SH-SY5Y (cell line): ENCODE results near the gene MEF2D.

Experiments used
- GATA2 ChIP-seq: IDR thresholded peaks from 2 replicates; pipeline ENCODE4 v1.6.1; 2011; ENCODE audit warnings: mild to moderate bottlenecking, low read depth, low read length
- GATA3 ChIP-seq: IDR thresholded peaks from 2 replicates; pipeline ENCODE4 v1.6.1; 2011; ENCODE audit warnings: low read depth, mild to moderate bottlenecking, low read length, moderate library complexity

MEF2D gene

DNA sequence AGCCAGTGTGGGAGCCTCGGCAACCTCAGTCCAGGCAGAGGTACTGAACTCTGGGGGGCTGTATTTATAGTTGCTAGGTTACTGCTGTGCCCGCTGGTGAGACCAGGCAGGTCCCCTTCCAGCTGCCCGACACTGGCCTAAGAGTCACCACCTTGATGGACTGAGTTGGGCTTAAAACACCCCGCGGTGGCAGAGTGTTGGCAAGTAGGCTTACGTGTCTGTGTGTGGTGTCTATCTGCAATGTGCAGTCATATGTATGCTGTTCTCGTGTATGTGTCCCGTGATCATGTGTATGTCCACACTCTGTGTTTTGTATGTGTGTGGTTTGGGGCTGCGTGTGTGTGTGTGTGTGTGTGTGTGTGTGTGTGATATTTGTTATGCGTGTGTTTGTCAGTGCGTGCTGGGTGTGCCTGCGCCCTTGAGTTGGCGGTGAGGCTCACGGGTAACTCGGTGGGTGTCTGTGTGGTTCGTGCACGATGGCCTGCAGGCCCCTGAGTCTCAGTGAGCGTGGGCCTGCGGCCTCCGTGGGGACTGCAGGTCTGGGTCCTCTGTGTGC lies 65.5 kb downstream of the MEF2D start:
- TF ChIP-seq GATA2: no peak
- TF ChIP-seq GATA3: no peak

DNA sequence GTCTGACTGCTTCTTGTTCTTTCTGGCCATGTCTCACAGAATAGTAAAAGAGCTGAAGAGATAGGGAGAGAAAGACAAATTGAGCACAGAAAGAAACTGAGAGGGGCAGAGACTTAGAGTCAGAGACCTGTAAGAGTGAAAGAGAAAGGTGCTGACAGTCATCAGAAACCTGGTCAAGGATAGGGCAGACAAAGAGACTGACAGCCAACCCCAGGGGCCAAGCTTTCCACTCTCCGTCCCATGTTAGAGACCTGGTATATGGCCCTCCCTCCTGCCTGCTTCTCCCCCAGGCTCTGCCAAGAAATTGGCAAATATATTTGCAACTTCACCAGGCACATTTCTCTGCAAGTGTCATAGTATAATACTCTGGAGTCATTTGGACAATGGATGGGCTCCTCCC lies 67.0 kb downstream of the MEF2D start:
- TF ChIP-seq GATA2: no peak
- TF ChIP-seq GATA3: no peak

DNA sequence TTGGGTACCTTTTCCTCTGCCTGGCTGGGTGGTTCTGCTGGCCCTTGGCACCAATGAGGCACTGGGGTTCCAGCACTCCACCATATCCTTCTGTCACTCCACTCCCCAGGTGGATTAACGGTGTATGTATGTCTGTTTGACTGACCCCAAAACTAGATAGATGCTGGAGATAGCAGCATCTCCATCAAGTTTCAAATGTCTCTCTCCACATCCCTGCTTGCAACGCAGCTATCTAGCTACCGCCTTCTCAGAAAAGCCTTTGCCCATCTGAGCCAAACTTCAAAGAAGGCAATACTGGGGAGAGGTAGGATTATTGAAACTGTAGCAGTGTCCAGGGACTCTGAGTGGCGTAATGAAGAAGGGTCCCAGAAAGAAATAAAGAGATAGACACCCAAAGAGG lies 67.5 kb downstream of the MEF2D start:
- TF ChIP-seq GATA3: no peak
- TF ChIP-seq GATA2: no peak

DNA sequence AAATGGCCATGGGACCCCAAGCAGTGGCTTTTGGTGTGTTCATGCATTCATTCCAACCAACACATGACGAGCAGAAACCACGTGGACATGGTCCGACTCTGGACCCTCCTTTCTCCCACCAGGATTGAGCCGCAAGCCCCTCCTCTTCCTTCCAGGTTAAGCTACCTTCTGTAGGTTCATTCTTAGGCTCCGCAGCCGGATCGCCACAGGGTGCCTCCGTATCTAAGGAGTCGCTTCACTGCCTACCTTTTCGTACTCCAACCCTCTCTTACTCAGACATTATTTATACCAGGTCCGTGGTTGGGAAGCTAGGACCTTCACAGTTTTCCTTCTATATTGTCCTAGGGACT lies 67.9 kb downstream of the MEF2D start:
- TF ChIP-seq GATA2: no peak
- no peak for TF ChIP-seq GATA3

DNA sequence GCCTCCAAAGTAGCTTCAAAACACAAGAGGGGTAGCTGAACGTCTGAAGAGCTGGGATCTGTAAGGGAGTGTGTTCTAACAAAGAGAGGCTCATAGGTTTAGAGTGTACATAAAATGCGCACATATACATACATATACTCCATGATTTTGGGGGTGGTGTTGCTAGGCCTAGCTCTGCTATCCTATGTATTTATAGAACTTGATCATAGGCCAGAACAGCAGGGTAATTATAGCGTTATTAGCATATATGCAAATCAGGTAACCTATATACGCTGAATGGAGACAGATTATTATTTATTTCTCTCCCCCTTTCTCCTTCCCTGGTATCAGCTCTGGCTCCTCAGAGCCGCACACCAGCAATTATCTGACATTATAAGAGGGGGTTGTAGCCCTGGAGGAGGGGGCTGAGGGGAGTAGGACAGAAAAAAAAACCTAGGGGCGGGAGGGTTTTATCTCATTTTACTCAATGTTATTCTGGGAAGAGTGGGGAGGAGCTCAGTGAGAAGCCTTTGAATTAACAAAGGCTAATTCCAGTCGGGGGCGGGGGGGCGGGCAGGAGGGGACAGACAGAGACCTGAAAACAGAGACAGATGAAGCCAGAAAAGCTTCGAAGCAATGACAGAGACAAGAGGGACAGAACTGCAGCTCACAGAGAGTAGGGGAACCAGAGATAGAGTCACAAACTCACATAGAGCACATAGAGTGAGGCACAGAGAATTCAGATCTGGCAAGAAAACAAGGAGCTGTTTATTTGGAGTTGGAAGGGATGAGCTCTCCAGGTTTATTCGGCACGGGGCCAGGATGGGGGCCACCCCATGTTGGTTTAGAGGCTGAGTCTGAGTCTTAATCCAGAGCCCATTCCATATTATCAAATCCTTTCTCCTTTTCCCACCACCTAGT lies 68.6 kb downstream of the MEF2D start:
- no peak for TF ChIP-seq GATA2
- no peak for TF ChIP-seq GATA3

DNA sequence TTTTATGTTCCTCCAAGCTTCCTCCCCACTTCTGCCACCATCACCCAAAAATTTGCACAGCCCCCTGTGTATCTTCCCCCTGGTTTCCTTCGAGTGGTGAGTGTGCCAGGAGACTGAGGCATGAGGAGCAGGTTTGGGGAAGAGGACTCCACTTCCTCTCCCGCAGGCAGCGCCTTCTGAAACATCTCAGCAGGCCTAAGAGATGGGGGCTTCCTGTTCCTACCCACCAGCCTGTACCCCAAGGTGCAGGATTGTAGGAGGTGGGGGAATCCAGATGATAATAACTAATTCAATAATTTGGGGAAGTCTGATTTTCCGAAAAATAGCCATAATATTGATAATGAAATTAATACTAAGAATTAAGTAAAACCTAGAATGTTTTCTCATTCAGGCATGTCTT lies 69.2 kb downstream of the MEF2D start:
- TF ChIP-seq GATA2 (no peak), GATA3 (no peak)

DNA sequence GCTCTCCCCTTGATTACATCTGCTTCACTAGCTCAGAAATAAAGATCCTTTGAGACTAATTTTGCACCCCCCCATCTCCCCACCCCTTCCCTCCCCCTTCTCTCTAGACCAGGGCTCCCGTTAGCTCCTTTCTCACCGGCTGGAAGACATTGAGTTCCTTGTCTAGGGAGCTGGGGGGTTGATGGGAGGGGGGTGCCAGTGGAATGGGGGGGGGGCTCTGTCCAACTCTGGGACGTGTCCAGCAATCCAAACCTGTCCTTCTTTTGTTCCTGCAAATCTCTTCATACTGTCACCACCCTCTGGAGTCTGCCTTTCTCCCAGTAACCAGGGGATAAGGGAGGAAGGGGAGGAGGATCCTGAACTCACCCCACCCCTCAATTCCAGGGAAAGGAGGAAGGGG lies 69.7 kb downstream of the MEF2D start:
- TF ChIP-seq GATA3 (no peak), GATA2 (no peak)

DNA sequence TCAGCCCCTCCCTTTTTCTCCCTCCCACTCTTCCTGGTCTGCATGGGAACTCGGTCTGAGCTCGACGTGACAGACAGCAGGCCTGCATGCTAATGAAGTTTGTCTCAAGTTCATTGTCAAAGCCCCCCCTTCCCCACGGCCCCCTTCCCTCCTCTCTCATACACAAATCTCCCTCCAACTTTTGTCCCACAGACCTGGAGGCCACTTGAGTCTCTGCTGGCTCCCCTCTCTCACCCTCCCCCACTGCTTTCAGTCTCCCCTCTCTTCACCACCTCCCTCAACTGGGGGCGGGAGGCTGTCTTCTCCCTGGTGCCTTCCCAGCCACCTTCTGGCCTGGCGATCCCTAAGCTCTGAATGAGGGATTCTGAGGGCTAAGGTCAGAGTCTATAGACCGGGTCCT lies 70.3 kb downstream of the MEF2D start:
- TF ChIP-seq GATA3 (no peak), GATA2 (no peak)

DNA sequence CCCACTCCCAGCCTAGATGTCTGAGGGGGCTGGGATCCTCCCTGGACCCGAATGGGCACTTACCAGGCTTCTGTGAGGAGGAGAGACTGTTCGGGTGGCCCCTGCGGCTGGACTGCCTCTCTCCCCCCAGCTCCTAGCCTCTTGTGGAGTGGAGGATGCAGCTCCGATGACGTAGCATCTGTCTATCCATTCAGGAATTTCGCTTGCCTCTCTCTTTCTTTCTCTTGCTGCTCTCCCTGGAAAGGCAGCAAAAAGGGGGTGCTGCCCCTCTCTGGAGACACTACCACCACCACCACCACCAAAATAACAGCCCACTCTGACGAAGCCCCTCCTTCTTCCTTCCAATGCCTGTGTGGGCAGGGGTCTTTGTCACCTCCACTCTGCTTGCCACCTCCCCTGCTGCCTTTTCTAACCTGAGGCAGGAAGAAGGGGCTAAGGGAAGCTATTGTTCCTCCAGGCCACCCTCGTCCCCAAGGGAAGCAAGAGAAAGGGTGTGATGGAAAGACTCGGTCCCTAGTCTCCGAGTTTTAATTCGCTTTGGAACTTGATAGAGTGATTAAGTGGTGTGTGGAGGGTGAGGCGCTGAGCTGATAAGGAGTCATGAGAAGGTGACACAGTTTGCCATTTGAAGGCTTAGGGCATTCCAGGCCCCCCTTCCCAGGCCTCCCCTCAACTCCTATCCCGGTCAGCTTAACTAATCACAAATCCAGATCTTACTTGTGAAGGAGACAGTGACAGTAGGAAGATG lies 71.1 kb downstream of the MEF2D start:
- TF ChIP-seq GATA2 (no peak), GATA3 (no peak)

DNA sequence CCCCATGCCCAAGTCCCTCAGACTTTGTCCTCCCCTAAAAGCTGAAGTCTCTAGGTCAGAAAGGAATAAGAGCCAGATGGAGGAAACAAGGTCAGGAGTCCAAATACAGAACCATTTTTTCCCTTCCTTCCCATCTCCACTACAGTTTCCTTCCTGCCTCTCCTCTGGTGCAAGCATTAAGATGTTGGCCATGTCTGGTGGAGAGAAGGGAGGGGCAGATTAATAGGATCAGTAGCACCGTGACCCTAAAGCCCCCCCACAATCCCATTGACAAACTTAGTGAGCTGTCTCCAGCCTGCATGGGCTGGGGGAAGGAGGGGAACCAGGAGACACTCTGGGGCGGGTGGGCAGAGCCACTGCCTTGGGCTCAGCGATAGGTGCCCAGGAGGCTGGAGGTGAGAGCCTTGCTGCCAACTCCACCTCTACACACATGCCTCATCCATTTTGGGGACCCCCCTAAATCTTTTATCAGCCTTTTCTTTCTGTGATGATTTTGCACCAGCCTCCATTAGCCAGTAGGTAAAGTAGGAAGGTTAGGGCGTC lies 71.8 kb downstream of the MEF2D start:
- TF ChIP-seq GATA3: no peak
- TF ChIP-seq GATA2: no peak

DNA sequence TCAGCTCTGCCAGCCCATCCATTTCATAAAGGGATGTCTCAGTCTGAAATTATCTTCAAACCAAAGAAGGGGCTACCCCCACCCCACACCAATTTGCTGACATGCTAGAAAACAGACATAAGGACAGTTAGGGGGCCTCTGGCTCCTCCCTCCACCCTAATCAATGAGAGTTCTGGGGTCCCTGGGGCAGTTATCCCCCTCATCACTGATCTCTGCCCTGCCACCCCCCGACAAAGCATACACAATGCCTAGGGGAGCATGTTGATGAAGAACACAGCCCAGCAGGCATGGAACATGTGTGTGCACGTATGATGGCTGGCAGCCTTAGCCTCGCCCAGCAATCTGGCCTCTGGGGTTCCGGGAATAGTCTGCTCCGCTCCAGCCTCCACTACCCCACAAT lies 72.6 kb downstream of the MEF2D start:
- TF ChIP-seq GATA2 (no peak), GATA3 (no peak)

DNA sequence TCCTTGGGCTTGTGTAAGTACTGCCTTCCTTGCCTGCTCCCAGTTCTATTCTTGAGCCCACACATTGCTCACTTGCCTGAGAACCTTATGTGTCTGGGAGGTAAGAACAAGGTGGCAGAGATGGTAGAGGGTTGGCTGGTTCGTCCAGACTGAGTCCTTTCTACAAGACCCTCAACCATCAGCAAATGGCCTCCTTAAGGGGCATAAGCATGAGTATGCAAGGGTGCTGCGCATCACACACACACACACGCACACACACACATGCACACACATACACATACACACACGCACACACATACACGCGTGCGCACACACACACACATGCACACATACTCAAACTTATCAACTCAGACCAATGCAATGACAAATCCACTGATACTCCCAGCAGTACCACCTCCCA lies 74.6 kb downstream of the MEF2D start:
- TF ChIP-seq GATA2 (no peak), GATA3 (no peak)

DNA sequence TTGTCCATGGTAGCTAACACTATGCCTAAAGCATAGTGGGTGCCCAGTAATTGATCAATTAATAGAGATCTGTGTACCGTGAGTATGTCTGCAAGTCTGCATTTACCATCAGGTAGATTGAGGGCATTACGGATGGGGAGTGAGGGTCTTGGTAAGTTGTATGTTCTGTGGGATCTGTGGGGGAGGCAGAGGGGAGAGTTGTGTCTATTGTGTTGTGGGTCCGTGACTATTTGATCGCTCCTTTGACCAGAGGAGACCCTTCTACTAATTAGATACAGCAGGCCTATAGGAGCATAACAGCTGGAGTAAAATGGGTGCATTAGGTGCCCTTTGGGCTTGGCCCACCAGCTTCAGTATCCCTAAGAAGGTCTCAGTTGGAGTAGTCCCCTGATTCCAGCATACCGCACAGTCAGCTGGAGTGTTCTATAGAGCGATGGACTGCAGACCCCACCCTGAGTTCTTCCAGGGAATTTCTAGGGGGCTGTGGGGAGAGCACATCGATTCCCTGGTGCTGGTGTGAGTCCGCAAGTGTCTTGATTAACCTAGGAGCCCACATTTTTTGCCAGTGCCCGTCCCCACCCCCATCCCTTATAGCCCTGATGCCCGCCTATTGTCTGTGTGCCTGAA lies 75.7 kb downstream of the MEF2D start:
- TF ChIP-seq GATA2: no peak
- TF ChIP-seq GATA3: no peak
